ENCODE measurements around the gene FHOD3. TPM values are rescaled to one million over a fixed set of nuclear protein-coding genes. Genes with fewer than 3 reads are reported as not detected.

Gene FHOD3
- total RNA-seq, 4 donors from 2014 or later: 24.1 to 51.4 (median 33.8) TPM

DNA sequence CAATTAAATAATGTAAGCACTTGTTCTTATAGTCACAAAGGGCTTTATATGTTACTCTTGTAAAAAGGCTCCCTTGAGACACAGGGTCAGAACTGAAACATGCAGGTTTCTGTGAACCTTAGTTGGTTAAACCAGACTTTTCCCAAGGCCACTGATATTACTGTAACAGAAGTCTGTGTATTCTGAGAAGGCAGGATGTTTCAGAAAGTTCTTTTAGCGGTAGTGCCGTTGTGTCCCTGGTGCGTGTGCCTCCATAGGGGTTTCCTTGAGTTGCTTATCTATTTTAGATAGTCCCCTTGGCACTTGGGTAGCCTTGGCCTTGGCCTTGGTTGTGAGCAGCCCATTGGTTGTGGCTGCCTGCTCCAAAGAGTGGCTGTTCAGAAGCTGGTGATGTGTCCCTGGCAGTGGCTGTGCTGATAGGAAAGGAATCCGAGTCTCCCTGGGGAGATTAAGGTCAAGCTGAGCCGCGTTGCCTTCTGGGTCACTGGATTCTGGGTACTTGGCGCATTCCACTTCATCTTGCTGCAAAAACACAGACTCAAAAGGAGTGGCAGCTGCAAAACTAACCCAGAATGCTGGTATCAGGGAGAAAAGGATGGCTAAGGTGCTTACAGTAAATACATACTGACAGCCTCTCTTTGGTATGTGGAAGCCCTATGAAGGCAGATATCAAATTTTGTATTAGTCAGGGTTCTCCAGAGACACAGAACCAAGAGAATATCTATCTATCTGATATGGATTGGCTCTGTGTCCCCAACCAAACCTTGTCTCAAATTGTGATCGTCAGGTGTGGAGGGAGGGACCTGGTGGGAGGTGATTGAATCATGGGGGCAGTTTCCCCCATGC is 69.7 kb downstream of the FHOD3 start:
- DNase-seq (ENCODE audit: extremely low spot score): no peak
- TF ChIP-seq POLR2AphosphoS5 (IDR thresholded peaks at IDR 0.05) (no peak), CTCF (IDR thresholded peaks at IDR 0.05) (no peak), EP300 (IDR thresholded peaks at IDR 0.05) (no peak), POLR2A (IDR thresholded peaks at IDR 0.05; ENCODE audit: low read depth) (no peak)
- intact Hi-C loops (cut with DNase I): no loop called here
- H3K36me3 ChIP-seq: no peaks in the 10 kb centered on the region
- no peaks in the 10 kb centered on the region for H3K27me3 ChIP-seq
- no peak overlapping the region for H3K27ac ChIP-seq (replicated peaks in 1 of 4)
- peaks cover 0 to 4% (median 0%) of the 10 kb centered on the region in 4 donors for H3K9me3 ChIP-seq
- peaks cover 0 to 6% (median 0%) of the 10 kb centered on the region in 4 donors for H3K4me1 ChIP-seq
- 68% methylated on average over 8 of the region's 8 CpGs for WGBS
- H3K4me3 ChIP-seq: no peak overlapping the region

- no peak for TF ChIP-seq POLR2A (IDR thresholded peaks at IDR 0.05; ENCODE audit: low read depth)
- TF ChIP-seq POLR2AphosphoS5 (IDR thresholded peaks at IDR 0.05): no peak
- TF ChIP-seq CTCF (IDR thresholded peaks at IDR 0.05): no peak
- TF ChIP-seq EP300 (IDR thresholded peaks at IDR 0.05): no peak
- Histone ChIP-seq H3K36me3 (no peaks in the 10 kb centered on the region), H3K4me3 (no peak overlapping the region), H3K4me1 (peaks cover 0 to 14% (median 0%) of the 10 kb centered on the region in 4 donors), H3K9me3 (no peaks in the 10 kb centered on the region), H3K27me3 (no peaks in the 10 kb centered on the region), H3K27ac (replicated peaks in 1 of 4) (no peak overlapping the region)
- intact Hi-C loops (cut with DNase I): no loop called here
- no peak for DNase-seq (ENCODE audit: extremely low spot score)
- WGBS: 63% methylated on average over 3 of the region's 3 CpGs
These were observed 71.4 kb downstream of the FHOD3 start for GRCh38 chr18:36368889-36369288.

- DNase-seq (ENCODE audit: extremely low spot score): no peak
- H3K4me1 ChIP-seq: peaks cover 0 to 18% (median 0%) of the 10 kb centered on the region in 4 donors
- no peak overlapping the region for H3K27ac ChIP-seq (replicated peaks in 1 of 4)
- WGBS: 47% methylated on average over 5 of the region's 5 CpGs
- no peak overlapping the region for H3K4me3 ChIP-seq
- H3K36me3 ChIP-seq: no peaks in the 10 kb centered on the region
- no peaks in the 10 kb centered on the region for H3K9me3 ChIP-seq
- no peak for TF ChIP-seq CTCF (IDR thresholded peaks at IDR 0.05)
- TF ChIP-seq POLR2AphosphoS5 (IDR thresholded peaks at IDR 0.05): no peak
- TF ChIP-seq EP300 (IDR thresholded peaks at IDR 0.05): no peak
- no peak for TF ChIP-seq POLR2A (IDR thresholded peaks at IDR 0.05; ENCODE audit: low read depth)
- intact Hi-C loops (cut with DNase I): no loop called here
- H3K27me3 ChIP-seq: no peaks in the 10 kb centered on the region
These were observed 75.4 kb downstream of the FHOD3 start for GRCh38 chr18:36372903-36373311.

DNA sequence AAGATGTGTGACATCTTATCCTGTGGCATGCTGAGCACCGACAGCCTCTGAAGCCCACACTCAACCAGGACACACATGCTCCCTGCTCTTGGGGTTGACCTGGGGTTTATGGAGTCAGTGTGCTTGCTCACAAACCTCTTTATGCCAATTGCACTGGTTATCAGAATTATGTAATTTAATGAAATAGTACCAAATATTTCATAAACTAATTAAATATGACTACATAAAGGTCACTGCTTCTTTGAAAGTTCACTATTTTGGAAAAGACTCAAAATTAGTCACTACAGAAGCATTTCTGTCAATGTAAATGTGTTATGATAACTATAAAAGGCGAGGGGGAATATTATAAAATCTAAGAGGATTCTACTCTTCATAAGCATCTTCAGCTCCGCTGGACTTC is 76.7 kb downstream of the FHOD3 start:
- no peak overlapping the region for H3K27ac ChIP-seq (replicated peaks in 1 of 4)
- DNase-seq (ENCODE audit: extremely low spot score): no peak
- WGBS: 75% methylated on average over 3 of the region's 3 CpGs
- H3K9me3 ChIP-seq: no peaks in the 10 kb centered on the region
- TF ChIP-seq POLR2AphosphoS5 (IDR thresholded peaks at IDR 0.05) (no peak), CTCF (IDR thresholded peaks at IDR 0.05) (no peak), EP300 (IDR thresholded peaks at IDR 0.05) (no peak), POLR2A (IDR thresholded peaks at IDR 0.05; ENCODE audit: low read depth) (no peak)
- peaks cover 0 to 18% (median 0%) of the 10 kb centered on the region in 4 donors for H3K4me1 ChIP-seq
- no peak overlapping the region for H3K4me3 ChIP-seq
- no peaks in the 10 kb centered on the region for H3K27me3 ChIP-seq
- no peaks in the 10 kb centered on the region for H3K36me3 ChIP-seq
- intact Hi-C loops (cut with DNase I): no loop called here

All from esophagus muscularis mucosa (tissue), 4 donors.